B cell (primary cell): ENCODE measurements around the gene NAPB. TPM values are rescaled to one million over a fixed set of nuclear protein-coding genes. Genes with fewer than 3 reads are reported as not detected.

Experiments used
- ATAC-seq: fragments of 200-7000 bp; cut with Tn5 transposase; one replicate; pipeline ENCODE4 v1.10.0; 2021; ENCODE audit warnings: low read depth, mild to moderate bottlenecking, moderate number of reproducible peaks, moderate library complexity
- CTCF ChIA-PET: fragments of 350-600 bp; sonication (Branson Sonifier 250); formaldehyde crosslinking; loops from one replicate; lab custom pipeline; 2021; ENCODE audit warnings: antibody characterized with exemption, inconsistent platforms; lab: Charles Lee
- POLR2A ChIA-PET: fragments of 350-600 bp; sonication (Branson Sonifier 250); formaldehyde crosslinking; loops from one replicate; lab custom pipeline; 2021; ENCODE audit warnings: antibody characterized with exemption; lab: Charles Lee
- DNase-seq: peaks from one replicate; pipeline ENCODE4 v3.0.0; 2013
- H2AFZ ChIP-seq: 2 replicates; pipeline ENCODE4 v1.6.1; 2012; ENCODE audit warnings: mild to moderate bottlenecking, low read depth, low read length; ENCODE audit not compliant: insufficient read depth, poor library complexity, severe bottlenecking
- H3K27ac ChIP-seq, 2 donors: 1 replicate in 1 of 2; 2 replicates in 1 of 2; pipeline ENCODE4 v1.5.1; 2012 to 2013; ENCODE audit warnings: low read length in 2 of 2, mild to moderate bottlenecking in 2 of 2, moderate library complexity in 1 of 2
- H3K27me3 ChIP-seq, 4 experiments: fragments of 200-600 bp in 1 of 4; sonication (generic) in 1 of 4; replicated peaks in 1 of 4; 1 replicate in 2 of 4; 2 replicates in 2 of 4; pipeline versions ENCODE4 v1.6.1 to v1.7.0; 2013 to 2016; ENCODE audit warnings: low read length in 3 of 4, mild to moderate bottlenecking in 2 of 4, mixed read lengths in 1 of 4, moderate library complexity in 1 of 4; ENCODE audit not compliant: insufficient read depth in 4 of 4, control insufficient read depth in 3 of 4; ENCODE audit errors: control extremely low read depth in 1 of 4
- H3K36me3 ChIP-seq, 2 experiments: replicated peaks in 1 of 2; 1 replicate in 1 of 2; 2 replicates in 1 of 2; pipeline versions ENCODE4 v1.6.1 to v1.7.1; 2013; ENCODE audit warnings: low read length in 1 of 2; ENCODE audit not compliant: insufficient read depth in 2 of 2, control insufficient read depth in 1 of 2; ENCODE audit errors: control extremely low read depth in 1 of 2, extremely low read depth in 1 of 2
- H3K4me1 ChIP-seq, 2 donors: fragments of 200-600 bp in 1 of 2; sonication (generic) in 1 of 2; 1 replicate in 1 of 2; 2 replicates in 1 of 2; pipeline versions ENCODE4 v1.5.1 to v1.6.1; 2013 to 2017; ENCODE audit warnings: low read length in 2 of 2; ENCODE audit not compliant: control insufficient read depth in 2 of 2, insufficient read depth in 2 of 2
- H3K4me2 ChIP-seq: replicated peaks from 2 replicates; pipeline ENCODE3; 2012; ENCODE audit warnings: mild to moderate bottlenecking, low read depth, low read length; ENCODE audit not compliant: poor library complexity, severe bottlenecking
- H3K4me3 ChIP-seq, 5 experiments: fragments of 200-600 bp in 1 of 5; sonication (generic) in 1 of 5; 1 replicate in 3 of 5; 2 replicates in 2 of 5; pipeline versions ENCODE4 v1.5.1 to v1.7.0; 2011 to 2016; ENCODE audit warnings: low read length in 4 of 5, mild to moderate bottlenecking in 4 of 5, low read depth in 2 of 5, control low read depth in 1 of 5, moderate library complexity in 1 of 5; ENCODE audit not compliant: insufficient read depth in 1 of 5; ENCODE audit errors: control extremely low read depth in 1 of 5, extremely low read depth in 1 of 5
- H3K79me2 ChIP-seq: fragments of 200-600 bp; sonication (generic); one replicate; pipeline ENCODE4 v1.6.0; 2016; ENCODE audit warnings: low read length; ENCODE audit not compliant: control insufficient read depth, insufficient read depth
- H3K9ac ChIP-seq: fragments of 200-600 bp; sonication (generic); 2 replicates; pipeline ENCODE4 v1.6.1; 2017; ENCODE audit warnings: mild to moderate bottlenecking, low read length, moderate library complexity
- H3K9me3 ChIP-seq, 3 donors: one replicate each; pipeline versions ENCODE4 v1.6.1 to v1.7.1; 2013; ENCODE audit warnings: low read length in 2 of 3; ENCODE audit not compliant: control insufficient read depth in 2 of 3, insufficient read depth in 1 of 3; ENCODE audit errors: control extremely low read depth in 1 of 3
- H4K20me1 ChIP-seq: 2 replicates; pipeline ENCODE4 v1.6.0; 2012; ENCODE audit warnings: mild to moderate bottlenecking, low read length; ENCODE audit not compliant: insufficient read depth, control insufficient read depth, poor library complexity, severe bottlenecking
- H3K27ac Mint-ChIP-seq: one replicate; pipeline ENCODE4 v1.8.0; 2021; ENCODE audit warnings: mixed read lengths
- H3K27me3 Mint-ChIP-seq: one replicate; pipeline ENCODE4 v1.8.0; 2021; ENCODE audit warnings: mixed read lengths
- H3K4me1 Mint-ChIP-seq: one replicate; pipeline ENCODE4 v1.8.0; 2021; ENCODE audit warnings: mixed read lengths
- H3K4me3 Mint-ChIP-seq: one replicate; pipeline ENCODE4 v1.8.0; 2021; ENCODE audit warnings: mixed read lengths
- H3K9me3 Mint-ChIP-seq: one replicate; pipeline ENCODE4 v1.8.0; 2022; ENCODE audit warnings: mixed read lengths; ENCODE audit not compliant: insufficient read depth
- CTCF ChIP-seq: fragments of 200-600 bp; IDR thresholded peaks from one replicate; pipeline ENCODE4 v1.8.0; 2022; ENCODE audit warnings: antibody characterized with exemption, mild to moderate bottlenecking
- EZH2 ChIP-seq: IDR thresholded peaks from 2 replicates; pipeline ENCODE4 v1.6.1; 2012; ENCODE audit warnings: borderline replicate concordance, low read depth, mild to moderate bottlenecking, moderate library complexity, low read length; ENCODE audit not compliant: insufficient read depth, poor library complexity, severe bottlenecking
- intact Hi-C: fragments of 100-400 bp; cut with micrococcal nuclease; formaldehyde crosslinking; loops from one replicate; pipeline ENCODE4 v1.10.0; 2022
- polyA plus RNA-seq: library from polyadenylated mRNA; depleted of rRNA; stranded (reverse); fragments of >200 nt; gene quantifications from 2 replicates; pipeline ENCODE4 v1.2.3, GENCODE V29; 2012
- total RNA-seq, 2 donors: library from RNA; stranded (reverse); fragments of 120-200 nt in 1 of 2; gene quantifications; 1 replicate in 1 of 2; 2 replicates in 1 of 2; pipeline versions ENCODE4 v1.2.3 to v1.2.4, GENCODE V29; 2013 to 2022

The NAPB gene
- total and polyA plus RNA-seq, 2 donors (not counting 1 experiment from before 2014, with no cell fraction given), result 4.1 to 13.0 TPM

- H3K36me3 ChIP-seq, result peaks cover 0 to 28% of the 10 kb centered on the region in 2 experiments
- TF ChIP-seq CTCF (no peak), EZH2 (no peak)
- no peaks in the 10 kb centered on the region for H3K9me3 Mint-ChIP-seq
- ChIA-PET POLR2A (no interaction called here), CTCF (interaction anchor here (1.7 kb wide), 1 partner anchor 10 kb away, joined by 3 read pairs; no protein-coding TSS in a partner anchor)
- H3K4me1 Mint-ChIP-seq, result no peaks in the 10 kb centered on the region
- intact Hi-C loops, result no loop called here
- no peak overlapping the region for H3K27ac ChIP-seq
- H3K4me2 ChIP-seq, result no peak overlapping the region
- no peaks in the 10 kb centered on the region for H3K79me2 ChIP-seq
- no peak overlapping the region for H3K4me3 ChIP-seq
- H4K20me1 ChIP-seq, result no peaks in the 10 kb centered on the region
- DNase-seq (no peak), ATAC-seq (no peak)
- H3K9me3 ChIP-seq, result peaks cover 0 to 5% (median 0%) of the 10 kb centered on the region in 3 donors
- H3K9ac ChIP-seq, result no peak overlapping the region
- H3K4me1 ChIP-seq, result no peaks in the 10 kb centered on the region
- H3K27me3 Mint-ChIP-seq, result no peaks in the 10 kb centered on the region
- H2AFZ ChIP-seq, result no peak overlapping the region
- no peak overlapping the region for H3K4me3 Mint-ChIP-seq
- no peaks in the 10 kb centered on the region for H3K27me3 ChIP-seq
- H3K27ac Mint-ChIP-seq, result no peak overlapping the region
Measured at GRCh38 chr20:23381876-23382275, 39.4 kb downstream of the NAPB start.

- Histone ChIP-seq H3K27ac (no peak overlapping the region), H3K36me3 (peaks cover 3 to 41% of the 10 kb centered on the region in 2 experiments), H3K79me2 (no peaks in the 10 kb centered on the region), H3K4me3 (no peak overlapping the region), H3K4me2 (no peak overlapping the region), H3K4me1 (no peaks in the 10 kb centered on the region), H2AFZ (no peak overlapping the region), H3K9me3 (peaks cover 0 to 5% (median 0%) of the 10 kb centered on the region in 3 donors), H3K27me3 (no peaks in the 10 kb centered on the region), H3K9ac (no peak overlapping the region), H4K20me1 (no peaks in the 10 kb centered on the region)
- POLR2A ChIA-PET, result no interaction called here
- Mint-ChIP-seq H3K9me3 (no peaks in the 10 kb centered on the region), H3K4me1 (no peaks in the 10 kb centered on the region), H3K27me3 (no peaks in the 10 kb centered on the region), H3K4me3 (no peak overlapping the region), H3K27ac (no peak overlapping the region)
- DNase-seq, result no peak
- CTCF ChIA-PET, result no interaction called here
- no peak for ATAC-seq
- TF ChIP-seq CTCF (no peak), EZH2 (no peak)
- intact Hi-C loops, result no loop called here
Measured at GRCh38 chr20:23379772-23380171, 41.5 kb downstream of the NAPB start.
